Muscle layer of colon (tissue), 2 donors: ENCODE results near the gene IRF2.

Experiments used
- H3K27ac ChIP-seq: one replicate; pipeline ENCODE4 v1.7.0; 2013; ENCODE audit warnings: low read depth, mild to moderate bottlenecking, low read length, moderate library complexity
- H3K27me3 ChIP-seq, 2 donors: one replicate each; pipeline ENCODE4 v1.7.0; 2013; ENCODE audit warnings: low read length in 2 of 2, mild to moderate bottlenecking in 2 of 2; ENCODE audit not compliant: insufficient read depth in 2 of 2, control insufficient read depth in 1 of 2
- H3K36me3 ChIP-seq: one replicate; pipeline ENCODE4 v1.7.0; 2013; ENCODE audit warnings: mild to moderate bottlenecking, low read length; ENCODE audit not compliant: insufficient read depth
- H3K4me1 ChIP-seq: one replicate; pipeline ENCODE4 v1.7.0; 2013; ENCODE audit warnings: mild to moderate bottlenecking, low read length; ENCODE audit not compliant: insufficient read depth
- H3K4me3 ChIP-seq, 2 donors: one replicate each; pipeline ENCODE4 v1.7.0; 2013; ENCODE audit warnings: low read length in 2 of 2, low read depth in 1 of 2, mild to moderate bottlenecking in 1 of 2, moderate library complexity in 1 of 2
- H3K9ac ChIP-seq: one replicate; pipeline ENCODE4 v1.7.0; 2013; ENCODE audit warnings: low read length
- H3K9me3 ChIP-seq: one replicate; pipeline ENCODE4 v1.7.0; 2013; ENCODE audit warnings: mild to moderate bottlenecking, low read length
- donor health status: abdominal sarcoma.
- donor health status: Adenocarcinoma of cecum.

IRF2 gene

DNA sequence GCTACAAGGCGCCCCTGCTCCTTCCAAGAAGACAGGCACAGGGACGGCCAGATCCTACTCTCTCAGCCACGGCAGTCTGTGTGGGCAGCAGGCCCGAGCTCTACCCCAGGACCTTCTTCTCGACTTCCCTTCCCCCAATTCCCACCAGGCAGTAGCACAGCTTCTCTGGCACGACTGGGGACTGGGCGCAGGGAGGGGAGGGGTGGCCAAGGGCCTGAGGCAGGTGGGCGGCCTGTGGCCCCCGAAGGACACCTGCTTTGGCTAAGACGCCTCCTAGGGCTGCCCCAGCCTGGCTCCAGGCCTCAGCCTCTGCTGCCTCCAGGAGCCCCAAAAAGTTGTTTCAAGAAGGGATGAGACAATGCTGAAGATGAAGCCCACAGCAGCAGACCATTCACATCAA lies 24.2 kb upstream of the IRF2 start:
- Histone ChIP-seq H3K27me3 (no peaks in the 10 kb centered on the region), H3K4me3 (no peak overlapping the region), H3K27ac (no peak overlapping the region), H3K36me3 (no peaks in the 10 kb centered on the region), H3K9ac (no peak overlapping the region), H3K9me3 (no peaks in the 10 kb centered on the region), H3K4me1 (no peaks in the 10 kb centered on the region)

GRCh38 chr4:184489771-184490170 lies 15.4 kb upstream of the IRF2 start:
- no peaks in the 10 kb centered on the region for H3K27me3 ChIP-seq
- H3K9me3 ChIP-seq: no peaks in the 10 kb centered on the region
- no peak overlapping the region for H3K4me3 ChIP-seq
- H3K4me1 ChIP-seq: no peaks in the 10 kb centered on the region
- no peaks in the 10 kb centered on the region for H3K36me3 ChIP-seq
- no peak overlapping the region for H3K27ac ChIP-seq
- H3K9ac ChIP-seq: no peak overlapping the region

DNA sequence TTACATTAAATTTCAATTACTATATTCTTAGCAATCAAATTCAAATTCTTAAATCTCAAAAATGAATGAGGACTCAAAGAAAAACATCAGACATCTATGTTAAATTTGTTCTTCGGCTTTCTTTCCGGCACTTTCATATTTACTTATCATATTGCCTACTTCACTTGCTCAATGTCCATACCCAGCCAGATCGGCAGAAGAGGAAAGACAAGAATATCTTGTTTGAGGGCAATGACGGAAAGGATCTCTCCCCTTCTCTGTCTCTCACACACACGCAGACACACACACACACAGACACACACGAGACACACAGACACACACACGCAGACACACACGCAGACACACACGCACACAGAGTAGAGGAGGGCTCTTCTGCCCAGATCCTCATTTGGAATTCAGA lies 13.2 kb upstream of the IRF2 start:
- Histone ChIP-seq H3K27me3 (no peaks in the 10 kb centered on the region), H3K36me3 (no peaks in the 10 kb centered on the region), H3K4me3 (no peak overlapping the region), H3K27ac (no peak overlapping the region), H3K9me3 (no peaks in the 10 kb centered on the region), H3K4me1 (no peaks in the 10 kb centered on the region), H3K9ac (no peak overlapping the region)

- Histone ChIP-seq H3K9me3 (no peaks in the 10 kb centered on the region), H3K27ac (no peak overlapping the region), H3K4me1 (no peaks in the 10 kb centered on the region), H3K4me3 (no peak overlapping the region), H3K36me3 (no peaks in the 10 kb centered on the region), H3K27me3 (no peaks in the 10 kb centered on the region), H3K9ac (no peak overlapping the region)
Measured at GRCh38 chr4:184485279-184485678, 10.9 kb upstream of the IRF2 start.

DNA sequence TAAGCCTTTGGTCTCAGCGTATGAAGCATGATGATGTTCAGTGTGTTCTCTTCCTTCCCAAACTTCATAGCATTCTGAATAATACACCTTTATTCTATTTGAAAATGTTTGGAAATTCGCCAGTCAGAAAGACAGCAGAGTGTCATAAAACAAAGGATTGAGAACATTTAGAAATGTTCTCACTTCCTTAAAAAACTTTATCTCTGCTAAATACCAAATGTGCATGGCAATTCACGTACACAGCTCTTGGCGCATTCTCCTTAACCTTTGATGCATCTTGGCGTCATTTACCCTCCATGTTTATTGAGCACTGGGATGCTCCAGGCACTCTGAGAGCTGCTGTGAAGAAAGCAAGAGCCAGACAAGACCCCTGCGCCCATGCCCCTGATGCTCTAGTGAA lies 7.2 kb upstream of the IRF2 start:
- no peaks in the 10 kb centered on the region for H3K27me3 ChIP-seq
- no peak overlapping the region for H3K4me3 ChIP-seq
- H3K27ac ChIP-seq: no peak overlapping the region
- no peaks in the 10 kb centered on the region for H3K36me3 ChIP-seq
- H3K4me1 ChIP-seq: peaks cover 9% of the 10 kb centered on the region
- H3K9me3 ChIP-seq: no peaks in the 10 kb centered on the region
- H3K9ac ChIP-seq: no peak overlapping the region

DNA sequence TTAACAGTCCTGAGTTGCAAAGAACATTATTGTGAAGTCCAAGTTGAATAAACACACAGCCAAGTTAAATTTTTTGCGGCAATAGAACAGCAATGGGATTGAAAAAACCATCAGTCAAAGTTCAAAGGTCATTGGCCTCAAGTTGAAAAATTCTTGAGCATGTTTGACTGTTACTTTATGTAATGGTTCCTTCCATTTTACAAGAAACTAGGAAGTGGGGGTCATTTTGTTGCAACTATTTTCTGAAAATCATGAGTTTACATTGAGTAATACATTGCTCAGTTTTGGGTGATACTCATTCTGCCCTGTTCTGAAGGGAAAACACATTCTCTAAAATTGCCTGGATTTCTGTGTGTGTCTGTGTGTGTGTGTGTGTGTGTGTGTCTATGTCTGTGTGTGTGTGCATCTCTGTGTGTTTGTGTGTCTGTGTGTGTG lies 5.2 kb upstream of the IRF2 start:
- Histone ChIP-seq H3K4me3 (no peak overlapping the region), H3K27me3 (no peaks in the 10 kb centered on the region), H3K4me1 (peaks cover 17% of the 10 kb centered on the region), H3K9ac (no peak overlapping the region), H3K9me3 (no peaks in the 10 kb centered on the region), H3K27ac (no peak overlapping the region), H3K36me3 (no peaks in the 10 kb centered on the region)

DNA sequence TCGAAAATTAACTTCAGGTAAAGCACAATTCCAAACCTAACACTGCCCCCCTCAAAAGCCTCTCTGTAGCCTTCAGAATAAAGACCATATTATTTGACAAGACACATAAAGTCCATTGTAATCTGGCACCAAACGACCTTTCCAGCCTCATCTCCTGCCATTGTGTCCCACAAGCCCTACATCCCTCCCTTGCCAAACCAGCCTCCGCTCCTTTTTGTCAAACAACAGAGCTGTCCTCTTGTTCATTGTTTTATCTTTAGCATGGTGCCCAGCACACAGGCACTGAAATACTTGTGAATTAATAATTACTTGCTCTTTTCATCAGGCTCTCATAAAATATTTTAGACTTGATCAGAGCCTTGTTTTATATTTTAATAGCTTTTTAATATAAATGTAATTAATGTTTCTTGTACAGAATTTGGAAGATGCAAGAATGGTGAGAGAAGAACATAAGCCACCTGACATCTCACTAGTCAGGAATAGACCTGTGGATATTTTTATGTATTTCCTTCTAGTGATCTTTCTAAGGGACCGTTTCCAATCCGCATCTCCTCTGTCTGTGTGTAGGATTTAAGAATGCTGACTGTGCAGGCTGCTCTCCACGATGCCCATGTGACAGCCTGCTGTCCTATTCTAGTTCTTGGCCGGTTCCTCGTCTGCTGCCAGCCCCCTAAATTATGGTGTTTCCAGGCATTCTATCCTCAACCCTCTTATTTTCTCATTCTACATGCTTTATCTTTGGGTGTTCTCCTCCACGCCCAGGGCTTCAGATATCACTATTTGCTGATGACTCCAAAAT lies 3.0 kb upstream of the IRF2 start:
- no peaks in the 10 kb centered on the region for H3K27me3 ChIP-seq
- no peak overlapping the region for H3K9ac ChIP-seq
- no peak overlapping the region for H3K4me3 ChIP-seq
- peaks cover 17% of the 10 kb centered on the region for H3K4me1 ChIP-seq
- no peaks in the 10 kb centered on the region for H3K36me3 ChIP-seq
- no peaks in the 10 kb centered on the region for H3K9me3 ChIP-seq
- no peak overlapping the region for H3K27ac ChIP-seq

DNA sequence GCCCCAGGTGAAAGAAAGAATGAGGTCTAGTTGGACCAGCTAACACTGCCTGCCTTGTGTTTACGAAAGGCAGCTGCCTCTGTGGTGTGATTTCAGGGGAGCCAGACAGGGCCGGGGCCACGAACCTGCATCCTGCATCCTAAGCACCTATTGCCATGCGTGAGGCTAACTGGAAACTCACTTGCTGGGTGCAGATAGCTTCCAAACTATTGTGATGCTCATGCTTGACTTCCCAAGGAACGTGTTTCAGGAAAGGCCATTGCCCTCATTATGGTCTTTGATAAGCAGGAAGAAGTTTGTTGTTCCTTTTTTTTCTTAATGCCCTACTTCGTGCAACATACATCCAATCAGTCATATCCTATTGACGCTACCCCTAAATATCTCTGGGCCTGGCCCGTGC lies 2.3 kb upstream of the IRF2 start:
- Histone ChIP-seq H3K36me3 (no peaks in the 10 kb centered on the region), H3K4me1 (peaks cover 23% of the 10 kb centered on the region), H3K9ac (no peak overlapping the region), H3K4me3 (no peak overlapping the region), H3K27me3 (no peaks in the 10 kb centered on the region), H3K27ac (no peak overlapping the region), H3K9me3 (no peaks in the 10 kb centered on the region)

GRCh38 chr4:184475498-184475897 lies 1.1 kb upstream of the IRF2 start:
- H3K36me3 ChIP-seq: no peaks in the 10 kb centered on the region
- H3K27ac ChIP-seq: peak overlapping the region; percentile 99
- H3K9me3 ChIP-seq: no peaks in the 10 kb centered on the region
- H3K27me3 ChIP-seq: no peaks in the 10 kb centered on the region
- peak overlapping the region; percentile 90 to 91 for H3K4me3 ChIP-seq
- H3K9ac ChIP-seq: peak overlapping the region; percentile 78
- H3K4me1 ChIP-seq: peaks cover 35% of the 10 kb centered on the region

DNA sequence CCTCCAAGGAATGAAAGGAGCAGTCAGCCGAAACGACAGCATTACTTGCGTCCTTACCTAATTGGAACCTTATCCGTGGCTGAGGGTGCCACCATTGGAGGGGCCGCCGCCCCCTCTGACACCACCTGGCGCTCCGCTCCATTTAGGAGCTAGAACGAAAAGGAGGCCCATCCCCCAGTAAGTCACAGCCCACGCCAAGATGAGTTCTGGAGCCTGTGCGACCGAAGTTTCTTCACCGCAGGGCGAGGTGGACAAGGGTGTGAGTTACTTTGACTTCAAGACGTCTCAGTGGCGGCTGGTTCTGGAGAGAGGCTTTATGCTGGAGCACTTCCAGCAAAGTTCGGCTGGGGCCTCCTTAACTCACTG lies 729 bp upstream of the IRF2 start:
- Histone ChIP-seq H3K9me3 (no peaks in the 10 kb centered on the region), H3K4me1 (peaks cover 38% of the 10 kb centered on the region), H3K4me3 (peak overlapping the region; percentile 90 to 91), H3K9ac (peak overlapping the region; percentile 78), H3K27me3 (no peaks in the 10 kb centered on the region), H3K36me3 (no peaks in the 10 kb centered on the region), H3K27ac (peak overlapping the region; percentile 99)

DNA sequence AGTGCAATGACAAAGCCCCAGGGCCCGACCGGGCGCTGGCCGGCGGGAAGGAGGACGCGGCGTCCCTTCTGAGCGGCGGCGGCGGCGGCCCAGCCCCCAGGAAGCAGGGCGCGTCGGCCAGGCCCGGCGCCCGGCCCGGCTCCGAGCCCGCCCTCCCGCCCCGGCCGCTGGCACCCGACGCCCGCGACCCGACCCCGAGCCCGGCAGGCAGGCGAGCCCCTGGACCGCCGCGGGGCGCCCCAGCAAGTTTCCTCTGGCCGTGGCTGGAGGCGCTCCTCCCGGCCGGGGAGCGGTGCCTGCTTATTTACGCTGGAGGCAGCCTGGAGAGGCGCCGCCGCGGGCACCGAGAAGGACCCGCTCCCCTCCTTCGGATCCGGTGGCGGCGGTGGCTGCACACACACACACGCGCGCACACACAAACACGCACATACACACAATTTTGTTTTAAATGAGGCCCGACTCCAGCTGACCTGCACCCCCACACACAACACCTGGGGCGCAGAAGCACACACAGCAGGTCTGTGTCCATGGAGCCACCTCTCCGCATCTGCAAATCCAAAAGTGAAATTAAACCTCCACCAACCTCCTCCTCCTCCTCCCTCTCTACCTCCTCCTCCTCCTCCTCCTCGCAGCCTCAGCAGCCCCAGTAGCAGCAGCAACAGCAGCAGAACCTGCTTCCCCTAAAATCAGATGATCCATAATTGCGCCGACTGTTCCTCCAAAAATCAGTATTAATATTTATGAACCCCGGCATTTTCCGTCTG lies 669 bp downstream of the IRF2 start:
- Histone ChIP-seq H3K27ac (peak overlapping the region; percentile 80), H3K9me3 (no peaks in the 10 kb centered on the region), H3K4me1 (peaks cover 47% of the 10 kb centered on the region), H3K4me3 (peak overlapping the region; percentile 53 to 98), H3K36me3 (no peaks in the 10 kb centered on the region), H3K9ac (peak overlapping the region; percentile 90), H3K27me3 (no peaks in the 10 kb centered on the region)
